ENCODE results near the gene RIN1. TPM values are rescaled to one million over a fixed set of nuclear protein-coding genes. Genes with fewer than 3 reads are reported as not detected.

RIN1 gene
- total and polyA plus RNA-seq, 2 experiments from 2014 or later, result 1.9 to 9.4 TPM

- no peaks in the 10 kb centered on the region for H3K36me3 ChIP-seq
- no peak for TF ChIP-seq CTCF (IDR thresholded peaks at IDR 0.05; ENCODE audit: low read depth, low read length)
- no peak overlapping the region for H3K4me3 ChIP-seq
- DNase-seq (ENCODE audit: low read depth in 1 of 2, low spot score in 1 of 2), result no peak
- H3K27me3 ChIP-seq, result no peaks in the 10 kb centered on the region
- no peak overlapping the region for H3K27ac ChIP-seq
- H3K9me3 ChIP-seq (ENCODE audit: low read depth), result no peaks in the 10 kb centered on the region
- H3K4me1 ChIP-seq (ENCODE audit: low read depth), result peaks cover 28% of the 10 kb centered on the region
Observed at GRCh38 chr11:66315498-66315885, 20.7 kb downstream of the RIN1 start.

- Histone ChIP-seq H3K27me3 (no peaks in the 10 kb centered on the region), H3K27ac (peak overlapping the region; percentile 87), H3K36me3 (no peaks in the 10 kb centered on the region), H3K4me3 (no peak overlapping the region), H3K4me1 (ENCODE audit: low read depth) (peaks cover 28% of the 10 kb centered on the region), H3K9me3 (ENCODE audit: low read depth) (no peaks in the 10 kb centered on the region)
- no peak for TF ChIP-seq CTCF (IDR thresholded peaks at IDR 0.05; ENCODE audit: low read depth, low read length)
- DNase-seq (ENCODE audit: low read depth in 1 of 2, low spot score in 1 of 2), result no peak
Observed at GRCh38 chr11:66314561-66315497, 21.4 kb downstream of the RIN1 start.

GRCh38 chr11:66314186-66314501 lies 22.1 kb downstream of the RIN1 start:
- Histone ChIP-seq H3K36me3 (no peaks in the 10 kb centered on the region), H3K27ac (peak overlapping the region; percentile 87), H3K4me1 (ENCODE audit: low read depth) (peaks cover 28% of the 10 kb centered on the region), H3K4me3 (no peak overlapping the region), H3K9me3 (ENCODE audit: low read depth) (no peaks in the 10 kb centered on the region), H3K27me3 (no peaks in the 10 kb centered on the region)
- DNase-seq (ENCODE audit: low read depth in 1 of 2, low spot score in 1 of 2), result no peak
- no peak for TF ChIP-seq CTCF (IDR thresholded peaks at IDR 0.05; ENCODE audit: low read depth, low read length)

GRCh38 chr11:66313321-66314185 lies 22.7 kb downstream of the RIN1 start:
- Histone ChIP-seq H3K27ac (peak overlapping the region; percentile 87), H3K4me3 (peak overlapping the region; percentile 4), H3K4me1 (ENCODE audit: low read depth) (peaks cover 28% of the 10 kb centered on the region), H3K36me3 (no peaks in the 10 kb centered on the region), H3K27me3 (no peaks in the 10 kb centered on the region), H3K9me3 (ENCODE audit: low read depth) (no peaks in the 10 kb centered on the region)
- TF ChIP-seq CTCF (IDR thresholded peaks at IDR 0.05; ENCODE audit: low read depth, low read length), result peak; percentile 39
- peak; percentile 54 to 74 for DNase-seq (ENCODE audit: low read depth in 1 of 2, low spot score in 1 of 2)

GRCh38 chr11:66312549-66313320 lies 23.5 kb downstream of the RIN1 start:
- H3K4me1 ChIP-seq (ENCODE audit: low read depth), result peaks cover 24% of the 10 kb centered on the region
- peak; percentile 99 to 100 for DNase-seq (ENCODE audit: low read depth in 1 of 2, low spot score in 1 of 2)
- H3K27ac ChIP-seq, result peak overlapping the region; percentile 87
- no peak for TF ChIP-seq CTCF (IDR thresholded peaks at IDR 0.05; ENCODE audit: low read depth, low read length)
- H3K9me3 ChIP-seq (ENCODE audit: low read depth), result no peaks in the 10 kb centered on the region
- no peaks in the 10 kb centered on the region for H3K27me3 ChIP-seq
- no peaks in the 10 kb centered on the region for H3K36me3 ChIP-seq
- H3K4me3 ChIP-seq, result peak overlapping the region; percentile 49
